ENCODE data around the gene FAM117B. TPM values are rescaled to one million over a fixed set of nuclear protein-coding genes. Genes with fewer than 3 reads are reported as not detected.
"Not testable (repeated sequence)": the region's sequence is repeated elsewhere in the genome, so short reads cannot be mapped to it uniquely, and the experiment has no call there.

The FAM117B gene
- total RNA-seq, 1 donor from 2014 or later, result 7.1 TPM

GRCh38 chr2:202782940-202783558 is 148.3 kb downstream of the FAM117B start:
- DNase-seq (ENCODE audit: low read depth), result no peak
- no peak for TF ChIP-seq CTCF (conservative IDR thresholded peaks at IDR 0.05; ENCODE audit: low read depth, low read length)
- H3K4me3 ChIP-seq (ENCODE audit: low read depth, low read length), result no peak overlapping the region

GRCh38 chr2:202786842-202787241 is 152.1 kb downstream of the FAM117B start:
- H3K4me3 ChIP-seq (ENCODE audit: low read depth, low read length), result no peak overlapping the region
- no peak for TF ChIP-seq CTCF (conservative IDR thresholded peaks at IDR 0.05; ENCODE audit: low read depth, low read length)
- DNase-seq (ENCODE audit: low read depth), result no peak

GRCh38 chr2:202790676-202791075 is 155.9 kb downstream of the FAM117B start:
- no peak for DNase-seq (ENCODE audit: low read depth)
- no peak for TF ChIP-seq CTCF (conservative IDR thresholded peaks at IDR 0.05; ENCODE audit: low read depth, low read length)

GRCh38 chr2:202797944-202798343 is 163.2 kb downstream of the FAM117B start:
- no peak for TF ChIP-seq CTCF (conservative IDR thresholded peaks at IDR 0.05; ENCODE audit: low read depth, low read length)
- no peak overlapping the region for H3K4me3 ChIP-seq (ENCODE audit: low read depth, low read length)

More at GRCh38 chr2:202790676-202791075, 155.9 kb downstream of the FAM117B start:
- H3K4me3 ChIP-seq (ENCODE audit: low read depth, low read length), result no peak overlapping the region

GRCh38 chr2:202805911-202806310 is 171.1 kb downstream of the FAM117B start:
- not testable (repeated sequence) for H3K4me3 ChIP-seq (ENCODE audit: low read depth, low read length); DNase-seq (ENCODE audit: low read depth)

More at GRCh38 chr2:202797944-202798343, 163.2 kb downstream of the FAM117B start:
- DNase-seq (ENCODE audit: low read depth), result no peak

GRCh38 chr2:202807431-202808138 is 172.8 kb downstream of the FAM117B start:
- peak; percentile 88 for DNase-seq (ENCODE audit: low read depth)
- H3K4me3 ChIP-seq (ENCODE audit: low read depth, low read length), result not testable (repeated sequence)

GRCh38 chr2:202808754-202809153 is 174.0 kb downstream of the FAM117B start:
- no peak for DNase-seq (ENCODE audit: low read depth)
- TF ChIP-seq CTCF (conservative IDR thresholded peaks at IDR 0.05; ENCODE audit: low read depth, low read length), result no peak
- no peak overlapping the region for H3K4me3 ChIP-seq (ENCODE audit: low read depth, low read length)

GRCh38 chr2:202813387-202813786 is 178.6 kb downstream of the FAM117B start:
- no peak for TF ChIP-seq CTCF (conservative IDR thresholded peaks at IDR 0.05; ENCODE audit: low read depth, low read length)
- no peak overlapping the region for H3K4me3 ChIP-seq (ENCODE audit: low read depth, low read length)

More at GRCh38 chr2:202813387-202813786, 178.6 kb downstream of the FAM117B start:
- DNase-seq (ENCODE audit: low read depth), result no peak
